Measurements from ENCODE around the gene VWA1. TPM values are rescaled to one million over a fixed set of nuclear protein-coding genes. Genes with fewer than 3 reads are reported as not detected.

VWA1 gene
- total RNA-seq, 2 experiments from 2014 or later, result not detected

- H3K27ac ChIP-seq (ENCODE audit: low read depth, low read length, poor library complexity, severe bottlenecking), result no peak within 1 kb of the TSS
- no peaks in the 10 kb centered on the region for H4K20me1 ChIP-seq (ENCODE audit: insufficient read depth, low read length)
- TF ChIP-seq EZH2phosphoT487 (IDR thresholded peaks at IDR 0.05; ENCODE audit: borderline replicate concordance, low read depth, low read length) (no peak), CTCF (conservative IDR thresholded peaks at IDR 0.05; ENCODE audit: low read length) (no peak)
- intact Hi-C loops (cut with micrococcal nuclease; ENCODE audit: unreplicated experiment), result no loop called here
- H3K4me2 ChIP-seq (ENCODE audit: low read length), result no peak within 1 kb of the TSS
- no peaks in the 10 kb centered on the region for H3K36me3 ChIP-seq (ENCODE audit: insufficient read depth, low read length)
- no peak within 1 kb of the TSS for H3K4me3 ChIP-seq (ENCODE audit: low read depth, low read length, poor library complexity, severe bottlenecking)
- ChIA-PET POLR2A (no interaction called here), CTCF (ENCODE audit: unreplicated experiment) (no interaction called here)
- no peak for DNase-seq (ENCODE audit: low spot score)
- H2AFZ ChIP-seq (ENCODE audit: low read length), result no peak within 1 kb of the TSS
- H3K9me2 ChIP-seq (ENCODE audit: insufficient read depth, low read length), result no peaks in the 10 kb centered on the region
- no peaks in the 10 kb centered on the region for H3K4me1 ChIP-seq (ENCODE audit: insufficient read depth, low read length, poor library complexity, severe bottlenecking)
- no peaks in the 10 kb centered on the region for H3K9me3 ChIP-seq (ENCODE audit: low read length)
- BruUV-seq (replicated peaks), result no TSS peak
- H3K79me2 ChIP-seq (ENCODE audit: insufficient read depth, low read depth, low read length), result no peaks in the 10 kb centered on the region
These were observed 14.2 kb upstream of the VWA1 start, which contains the start of gene ANKRD65 for GRCh38 chr1:1421147-1421906. Gene ANKRD65 (minus strand): TSS chr1:1421276. CDS start chr1:1421005, 271 bp downstream.

DNA sequence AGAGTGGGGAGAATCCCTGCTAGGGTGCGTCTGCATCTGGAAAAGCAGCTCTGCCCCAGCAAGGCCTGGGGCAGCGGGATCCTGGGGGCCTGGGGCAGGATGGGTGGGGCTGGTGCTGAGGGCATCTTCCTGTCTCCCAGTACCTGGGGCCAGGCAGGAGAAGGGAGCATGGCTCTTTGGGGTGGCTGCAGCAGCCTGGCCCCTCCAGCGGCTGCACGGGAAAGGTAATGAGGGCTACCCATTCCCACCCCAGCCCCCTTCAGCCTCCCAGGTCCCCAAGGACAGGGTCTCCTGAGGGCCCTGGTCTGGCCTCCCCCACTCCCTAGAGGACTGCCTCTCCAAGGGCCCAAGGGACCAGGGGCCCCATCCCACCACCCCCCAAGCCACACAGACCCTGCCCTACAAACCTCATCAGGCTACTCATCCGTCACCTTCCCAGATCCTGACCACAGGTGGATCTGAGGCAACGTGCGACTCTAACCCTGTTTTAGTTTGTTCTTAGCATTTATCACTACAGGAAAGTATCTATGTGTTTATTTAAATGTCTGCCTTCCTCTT lies 13.5 kb upstream of the VWA1 start:
- no peaks in the 10 kb centered on the region for H3K9me3 ChIP-seq (ENCODE audit: low read length)
- ChIA-PET CTCF (ENCODE audit: unreplicated experiment) (no interaction called here), POLR2A (no interaction called here)
- intact Hi-C loops (cut with micrococcal nuclease; ENCODE audit: unreplicated experiment), result no loop called here
- no peaks in the 10 kb centered on the region for H3K4me1 ChIP-seq (ENCODE audit: insufficient read depth, low read length, poor library complexity, severe bottlenecking)
- no TSS peak for BruUV-seq (replicated peaks)
- H3K79me2 ChIP-seq (ENCODE audit: insufficient read depth, low read depth, low read length), result no peaks in the 10 kb centered on the region
- TF ChIP-seq CTCF (conservative IDR thresholded peaks at IDR 0.05; ENCODE audit: low read length), result no peak
- no peaks in the 10 kb centered on the region for H3K36me3 ChIP-seq (ENCODE audit: insufficient read depth, low read length)
- H3K9me2 ChIP-seq (ENCODE audit: insufficient read depth, low read length), result no peaks in the 10 kb centered on the region
- H2AFZ ChIP-seq (ENCODE audit: low read length), result no peak overlapping the region
- H3K4me3 ChIP-seq (ENCODE audit: low read depth, low read length, poor library complexity, severe bottlenecking), result no peak overlapping the region
- H4K20me1 ChIP-seq (ENCODE audit: insufficient read depth, low read length), result no peaks in the 10 kb centered on the region
- no peak overlapping the region for H3K27ac ChIP-seq (ENCODE audit: low read depth, low read length, poor library complexity, severe bottlenecking)
- no peak for DNase-seq (ENCODE audit: low spot score)
- H3K4me2 ChIP-seq (ENCODE audit: low read length), result no peak overlapping the region

All from OCI-LY7 (cell line).